ENCODE data around the gene HSDL2.

GRCh38 chr9:112332674-112332976 lies 47.3 kb upstream of the HSDL2 start:
- TF ChIP-seq POLR2A (IDR thresholded peaks at IDR 0.05), result no peak
- TF ChIP-seq, protein P1, sequence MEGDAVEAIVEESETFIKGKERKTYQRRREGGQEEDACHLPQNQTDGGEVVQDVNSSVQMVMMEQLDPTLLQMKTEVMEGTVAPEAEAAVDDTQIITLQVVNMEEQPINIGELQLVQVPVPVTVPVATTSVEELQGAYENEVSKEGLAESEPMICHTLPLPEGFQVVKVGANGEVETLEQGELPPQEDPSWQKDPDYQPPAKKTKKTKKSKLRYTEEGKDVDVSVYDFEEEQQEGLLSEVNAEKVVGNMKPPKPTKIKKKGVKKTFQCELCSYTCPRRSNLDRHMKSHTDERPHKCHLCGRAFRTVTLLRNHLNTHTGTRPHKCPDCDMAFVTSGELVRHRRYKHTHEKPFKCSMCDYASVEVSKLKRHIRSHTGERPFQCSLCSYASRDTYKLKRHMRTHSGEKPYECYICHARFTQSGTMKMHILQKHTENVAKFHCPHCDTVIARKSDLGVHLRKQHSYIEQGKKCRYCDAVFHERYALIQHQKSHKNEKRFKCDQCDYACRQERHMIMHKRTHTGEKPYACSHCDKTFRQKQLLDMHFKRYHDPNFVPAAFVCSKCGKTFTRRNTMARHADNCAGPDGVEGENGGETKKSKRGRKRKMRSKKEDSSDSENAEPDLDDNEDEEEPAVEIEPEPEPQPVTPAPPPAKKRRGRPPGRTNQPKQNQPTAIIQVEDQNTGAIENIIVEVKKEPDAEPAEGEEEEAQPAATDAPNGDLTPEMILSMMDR (IDR thresholded peaks at IDR 0.05), result no peak
